ENCODE data around the gene ACTN1. TPM values are rescaled to one million over a fixed set of nuclear protein-coding genes. Genes with fewer than 3 reads are reported as not detected.

Gene ACTN1
- total and polyA plus RNA-seq, 10 of the 15 experiments (the other 5 are each of a cell fraction or from before 2014, with no cell fraction given): 0.14 to 39.4 (median 2.6) TPM

DNA sequence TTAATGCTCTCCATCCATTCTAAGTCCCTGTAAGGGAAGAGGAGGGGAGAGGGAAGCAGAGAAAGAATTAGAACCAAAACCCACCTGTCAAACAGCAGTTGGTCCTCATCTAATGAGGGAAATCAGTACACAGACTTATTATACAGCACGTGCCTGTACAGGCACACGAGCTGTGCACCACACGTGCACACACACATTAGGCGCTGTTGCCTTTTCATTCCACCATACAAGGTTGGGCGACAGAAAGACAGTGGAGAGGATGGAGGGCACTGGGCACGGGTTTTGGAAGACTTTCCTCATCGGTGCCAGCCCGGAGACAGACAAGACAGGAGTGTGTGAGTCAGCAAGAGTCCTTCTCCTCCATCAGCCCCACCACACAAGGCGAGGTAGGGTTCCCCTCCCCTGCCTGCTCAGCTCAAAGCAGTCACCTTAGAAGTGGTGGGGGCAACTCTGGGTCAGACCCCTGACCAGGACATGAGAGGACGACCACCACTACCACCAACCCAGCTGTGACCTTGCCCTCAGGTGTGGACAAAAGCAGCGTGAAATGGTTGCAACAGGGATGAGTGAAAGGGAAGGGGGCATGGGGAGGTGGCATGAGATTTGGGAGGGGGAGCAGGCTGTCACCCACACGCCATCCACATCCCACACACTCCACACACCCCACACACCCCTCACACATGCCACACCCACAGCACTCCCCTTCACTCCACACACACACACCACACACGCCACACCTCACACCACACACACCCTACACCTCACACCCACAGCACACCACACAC lies 80.7 kb downstream of the ACTN1 start:
- Histone ChIP-seq H3K4me3 (no peak overlapping the region), H3K4me1 (ENCODE audit: control insufficient read depth, insufficient read depth, low read length) (no peaks in the 10 kb centered on the region; the same call in 1 of the 2 replicates), H3K9me3 (replicated peaks; ENCODE audit: control insufficient read depth, insufficient read depth, low read length) (no peaks in the 10 kb centered on the region), H3K36me3 (ENCODE audit: control insufficient read depth in 2 of 2, insufficient read depth in 2 of 2, low read length in 1 of 2) (peaks cover 0 to 3% of the 10 kb centered on the region in 2 experiments; a peak in 2 of 4 replicates), H3K27me3 (replicated peaks in 1 of 2; ENCODE audit: control insufficient read depth in 2 of 2, insufficient read depth in 2 of 2, low read length in 1 of 2) (no peaks in the 10 kb centered on the region), H3K4me2 (ENCODE audit: control insufficient read depth, insufficient read depth) (no peak overlapping the region), H2AFZ (ENCODE audit: control insufficient read depth, low read depth, low read length) (no peak overlapping the region), H3K27ac (ENCODE audit: control insufficient read depth, insufficient read depth) (no peak overlapping the region), H4K20me1 (ENCODE audit: control insufficient read depth, insufficient read depth) (no peaks in the 10 kb centered on the region), H3K9ac (ENCODE audit: control insufficient read depth, insufficient read depth, low read length) (no peak overlapping the region), H3K79me2 (ENCODE audit: control insufficient read depth, insufficient read depth, low read length) (no peaks in the 10 kb centered on the region)
- no TSS peak for BruUV-seq (replicated peaks)
- WGBS (ENCODE audit: insufficient coverage, insufficient replicate concordance, low lambda C conversion rate, missing lambda C conversion rate): 44% methylated on average over 13 of the region's 13 CpGs
- ChIA-PET CTCF (interaction anchor here (0.7 to 1.7 kb wide), 4 partner anchors 13 to 54 kb away, joined by 3 to 5 read pairs (median 4); no protein-coding TSS in a partner anchor), RAD21 (ENCODE audit: unreplicated experiment) (no interaction called here), POLR2A (no interaction called here), SMC1A (ENCODE audit: uncharacterized antibody, unreplicated experiment) (no interaction called here)
- TF ChIP-seq BHLHE40 (IDR thresholded peaks at IDR 0.05; ENCODE audit: borderline replicate concordance in 1 of 2, low read depth in 2 of 2, low read length in 1 of 2): peak in 1 of 2 experiments; percentile 45; a peak in 1 of 4 replicates
- TF ChIP-seq, protein P1, sequence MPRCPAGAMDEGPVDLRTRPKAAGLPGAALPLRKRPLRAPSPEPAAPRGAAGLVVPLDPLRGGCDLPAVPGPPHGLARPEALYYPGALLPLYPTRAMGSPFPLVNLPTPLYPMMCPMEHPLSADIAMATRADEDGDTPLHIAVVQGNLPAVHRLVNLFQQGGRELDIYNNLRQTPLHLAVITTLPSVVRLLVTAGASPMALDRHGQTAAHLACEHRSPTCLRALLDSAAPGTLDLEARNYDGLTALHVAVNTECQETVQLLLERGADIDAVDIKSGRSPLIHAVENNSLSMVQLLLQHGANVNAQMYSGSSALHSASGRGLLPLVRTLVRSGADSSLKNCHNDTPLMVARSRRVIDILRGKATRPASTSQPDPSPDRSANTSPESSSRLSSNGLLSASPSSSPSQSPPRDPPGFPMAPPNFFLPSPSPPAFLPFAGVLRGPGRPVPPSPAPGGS (IDR thresholded peaks at IDR 0.05; ENCODE audit: borderline replicate concordance, insufficient read depth, low read depth, low read length, poor library complexity, severe bottlenecking): no peak
- in situ Hi-C loops (cut with MboI) (no loop called here), intact Hi-C loops (cut with micrococcal nuclease; ENCODE audit: unreplicated experiment) (no loop called here)
- FAIRE-seq (no peak), ATAC-seq (no peak; the same call in 2 of the 3 replicates), DNase-seq (ENCODE audit: low read depth, low spot score) (no peak)

Data from GM12878 (cell line).